Endothelial cell of umbilical vein (primary cell): ENCODE data around the gene ADARB2. TPM values are rescaled to one million over a fixed set of nuclear protein-coding genes. Genes with fewer than 3 reads are reported as not detected.

Source experiments
- BruUV-seq: library from RNA; stranded (reverse); fragments of 400-500 nt; replicated peaks from 2 replicates; lab custom pipeline; 2021; lab: Mats Ljungman, UMichigan
- CTCF ChIA-PET: fragments of 300-600, 350-600 bp; sonication (Branson Sonifier 250); formaldehyde crosslinking; loops from one replicate; lab custom pipeline; 2021; ENCODE audit warnings: antibody characterized with exemption, inconsistent platforms; lab: Charles Lee
- POLR2A ChIA-PET: fragments of 300-600, 350-600 bp; sonication (Branson Sonifier 250); formaldehyde crosslinking; loops from one replicate; lab custom pipeline; 2021; ENCODE audit warnings: antibody characterized with exemption, inconsistent platforms; lab: Charles Lee
- DNase-seq: peaks from one replicate; pipeline ENCODE4 v3.0.0-alpha.2; 2011; ENCODE audit warnings: low read depth, low spot score
- FAIRE-seq: peaks from 2 replicates; lab custom pipeline; 2011; peaks lifted over from hg19 to GRCh38; lab: Jason Lieb, UNC
- H2AFZ ChIP-seq: 2 replicates; pipeline ENCODE4 v1.6.0; 2012; ENCODE audit warnings: low read depth, low read length, control low read depth, inconsistent platforms
- H3K27ac ChIP-seq: 2 replicates; pipeline ENCODE4 v1.5.1; 2011; ENCODE audit warnings: low read depth, mild to moderate bottlenecking, control low read depth, low read length, moderate library complexity; ENCODE audit not compliant: insufficient read depth
- H3K27me3 ChIP-seq, 2 experiments: 2 replicates each; pipeline versions ENCODE4 v1.6.0 to v1.6.1; 2011; ENCODE audit warnings: low read length in 2 of 2, mixed read lengths in 1 of 2; ENCODE audit not compliant: control insufficient read depth in 2 of 2, insufficient read depth in 2 of 2
- H3K36me3 ChIP-seq, 2 experiments: 2 replicates in 1 of 2; 3 replicates in 1 of 2; pipeline ENCODE4 v1.5.1; 2011; ENCODE audit warnings: low read length in 2 of 2, mild to moderate bottlenecking in 1 of 2, moderate library complexity in 1 of 2; ENCODE audit not compliant: control insufficient read depth in 2 of 2, insufficient read depth in 2 of 2; ENCODE audit errors: extremely low read depth in 1 of 2
- H3K4me1 ChIP-seq: 3 replicates; pipeline ENCODE4 v1.5.1; 2011; ENCODE audit warnings: mild to moderate bottlenecking, low read length; ENCODE audit not compliant: control insufficient read depth, insufficient read depth; ENCODE audit errors: extremely low read depth
- H3K4me2 ChIP-seq: 2 replicates; pipeline ENCODE4 v1.6.1; 2011; ENCODE audit warnings: low read length, control low read depth, mixed read lengths; ENCODE audit not compliant: insufficient read depth
- H3K4me3 ChIP-seq, 3 experiments: fragments of 200-600 bp in 1 of 3; sonication (generic), shearing (Covaris generic) in 1 of 3; replicated peaks in 1 of 3; 2 replicates each; pipeline ENCODE4 v1.5.1; 2011 to 2016; ENCODE audit warnings: control low read depth in 3 of 3, low read length in 3 of 3, mild to moderate bottlenecking in 2 of 3, inconsistent platforms in 1 of 3, low read depth in 1 of 3, moderate library complexity in 1 of 3; ENCODE audit not compliant: insufficient read depth in 1 of 3
- H3K79me2 ChIP-seq: 2 replicates; pipeline ENCODE4 v1.6.0; 2012; ENCODE audit warnings: low read length, inconsistent platforms; ENCODE audit not compliant: control insufficient read depth, insufficient read depth
- H3K9ac ChIP-seq: replicated peaks from 2 replicates; pipeline ENCODE3; 2011; ENCODE audit warnings: low read length, control low read depth; ENCODE audit not compliant: insufficient read depth; ENCODE audit errors: extremely low read depth
- H3K9me1 ChIP-seq: replicated peaks from 3 replicates; pipeline ENCODE4 v1.6.0; 2011; ENCODE audit warnings: mild to moderate bottlenecking, low read length; ENCODE audit not compliant: control insufficient read depth, insufficient read depth; ENCODE audit errors: extremely low read depth
- H3K9me3 ChIP-seq: replicated peaks from 2 replicates; pipeline ENCODE4 v1.5.1; 2012; ENCODE audit warnings: low read length, inconsistent platforms; ENCODE audit not compliant: control insufficient read depth, insufficient read depth
- H4K20me1 ChIP-seq: replicated peaks from 2 replicates; pipeline ENCODE3; 2011; ENCODE audit warnings: mild to moderate bottlenecking, low read length; ENCODE audit not compliant: control insufficient read depth, insufficient read depth; ENCODE audit errors: extremely low read depth
- CTCF ChIP-seq, 2 donors: IDR thresholded peaks; 1 replicate in 1 of 2; 2 replicates in 1 of 2; pipeline ENCODE4 v1.5.1; 2011; ENCODE audit warnings: low read length in 2 of 2, mild to moderate bottlenecking in 2 of 2, moderate library complexity in 2 of 2, control low read depth in 1 of 2, inconsistent platforms in 1 of 2, low read depth in 1 of 2; ENCODE audit not compliant: insufficient read depth in 1 of 2; ENCODE audit errors: extremely low read depth in 1 of 2
- EZH2 ChIP-seq: IDR thresholded peaks from 2 replicates; pipeline ENCODE4 v1.6.1; 2012; ENCODE audit warnings: borderline replicate concordance, low read depth, mild to moderate bottlenecking, moderate library complexity, low read length, inconsistent platforms; ENCODE audit not compliant: severe bottlenecking
- FOS ChIP-seq: IDR thresholded peaks from 2 replicates; pipeline ENCODE4 v1.6.1; 2011; ENCODE audit warnings: mild to moderate bottlenecking, low read length, moderate library complexity, borderline replicate concordance; ENCODE audit not compliant: insufficient read depth
- GATA2 ChIP-seq: IDR thresholded peaks from 2 replicates; pipeline ENCODE4 v1.7.0; 2011; ENCODE audit warnings: low read depth, mild to moderate bottlenecking, moderate library complexity, mixed read lengths, low read length; ENCODE audit not compliant: insufficient read length, insufficient read depth
- JUN ChIP-seq: IDR thresholded peaks from 2 replicates; pipeline ENCODE4 v1.6.1; 2011; ENCODE audit warnings: borderline replicate concordance, low read depth; ENCODE audit not compliant: insufficient read length, insufficient read depth
- MAX ChIP-seq: IDR thresholded peaks from 2 replicates; pipeline ENCODE4 v1.6.1; 2011; ENCODE audit not compliant: insufficient read depth, insufficient read length
- MYC ChIP-seq: IDR thresholded peaks from one replicate; pipeline ENCODE4 v1.6.1; 2011; ENCODE audit warnings: mild to moderate bottlenecking, low read depth, low read length
- POLR2A ChIP-seq: IDR thresholded peaks from 2 replicates; pipeline ENCODE4 v1.6.1; 2012; ENCODE audit warnings: low read depth, mild to moderate bottlenecking, control low read depth, low read length
- POLR2AphosphoS5 ChIP-seq: IDR thresholded peaks from 2 replicates; pipeline ENCODE4 v1.6.1; 2012; ENCODE audit warnings: low read depth, mild to moderate bottlenecking, control low read depth, low read length, moderate library complexity; ENCODE audit not compliant: insufficient read depth
- dilution Hi-C: fragments of 300-500 bp; cut with MboI; formaldehyde crosslinking; loops from one replicate; pipeline ENCODE4 v1.15.0; 2019; ENCODE audit warnings: low sequenced_read_pairs; ENCODE audit not compliant: extremely low pct_ligation_motif_present
- intact Hi-C: fragments of 100-400 bp; cut with micrococcal nuclease; formaldehyde crosslinking; loops from one replicate; pipeline ENCODE4 v1.10.0; 2022
- polyA plus RNA-seq, 4 experiments: library from polyadenylated mRNA; depleted of rRNA in 3 of 4; stranded (reverse) in 3 of 4; unstranded in 1 of 4; fragments of >200 nt; gene quantifications; 2 replicates each; pipeline versions ENCODE4 v1.2.1 to v1.2.3, GENCODE V29; 2011 to 2012; ENCODE audit warnings: missing spikeins in 1 of 4
- total RNA-seq: library from RNA; stranded (reverse); gene quantifications from 2 replicates; pipeline ENCODE4 v1.2.3, GENCODE V29; 2021

Gene ADARB2
- total and polyA plus RNA-seq, 2 donors (not counting 3 experiments of a cell fraction or from before 2014, with no cell fraction given): not detected

- ChIA-PET POLR2A (no interaction called here), CTCF (no interaction called here)
- no peaks in the 10 kb centered on the region for H3K36me3 ChIP-seq
- BruUV-seq: no TSS peak
- H4K20me1 ChIP-seq: no peaks in the 10 kb centered on the region
- H2AFZ ChIP-seq: no peak overlapping the region
- TF ChIP-seq JUN (no peak), FOS (no peak), POLR2AphosphoS5 (no peak), CTCF (IDR thresholded peaks at IDR 0.05; ENCODE audit: extremely low read depth in 1 of 2, insufficient read depth in 1 of 2, low read depth in 1 of 2, low read length in 2 of 2) (no peak), POLR2A (no peak), GATA2 (no peak), MAX (no peak), MYC (no peak), EZH2 (no peak)
- DNase-seq (no peak), FAIRE-seq (no peak)
- H3K9me1 ChIP-seq: no peaks in the 10 kb centered on the region
- intact Hi-C loops: no loop called here
- H3K27ac ChIP-seq: no peak overlapping the region
- no peak overlapping the region for H3K9ac ChIP-seq
- no peaks in the 10 kb centered on the region for H3K79me2 ChIP-seq
- peaks cover 4% of the 10 kb centered on the region for H3K9me3 ChIP-seq
- H3K27me3 ChIP-seq: no peaks in the 10 kb centered on the region
- no peak overlapping the region for H3K4me2 ChIP-seq
- H3K4me1 ChIP-seq: no peaks in the 10 kb centered on the region
- dilution Hi-C loops: no loop called here
- H3K4me3 ChIP-seq: no peak overlapping the region
These were observed 7.6 kb downstream of the ADARB2 start for GRCh38 chr10:1729751-1730150.
